Heart left ventricle (tissue), 13 donors: Measurements from ENCODE around the gene PIP4K2A.

ENCODE experiments used
- POLR2A ChIP-seq, 2 donors: fragments of 450-650 bp; IDR thresholded peaks; one replicate each; pipeline ENCODE4 v1.6.1; 2017; ENCODE audit warnings: antibody characterized with exemption in 2 of 2, mild to moderate bottlenecking in 2 of 2, moderate library complexity in 2 of 2
- TF ChIP-seq, protein P1 (sequence below), 12 donors: fragments of 200-600 bp; sonication (generic) in 4 of 12; IDR thresholded peaks; one replicate each; pipeline versions ENCODE4 v1.5.0 to v1.8.0; 2018 to 2022; ENCODE audit warnings: antibody characterized with exemption in 12 of 12, mild to moderate bottlenecking in 5 of 12
- donor health status: ischemic (EF 13 %, LVEDD 7.1; RV severe dilation, severe dysfunction).
- donor health status: DM: no; HTN: yes; CAD: no.
- donor health status: DM: no; HTN: no; CAD: no.
- donor health status: ischemic (EF 25% LVEDD 6.9; RV normal size, moderate dysfunction).
- donor health status: ischemic (EF 25% LVEDD 5.7; RV mildly dilated, moderate dysfunction).
- donor health status: ischemic (EF 35%, LVEDD 5.7; RV mildly dilated, moderate dysfunction).
- donor health status: nonischemic (EF 11% LVEDD 7.7; RV severe dilation, severe dysfunction).
- donor health status: DM: yes; HTN: yes; CAD: no.
- donor health status: PGD.
- donor health status: ischemic (EF 29% LVEDD 5.4; RV normal size, mild dysfunction).
- donor health status: nonischemic (EF 23%, LVEDD 6.1; RV moderate dilation, normal function).

DNA sequence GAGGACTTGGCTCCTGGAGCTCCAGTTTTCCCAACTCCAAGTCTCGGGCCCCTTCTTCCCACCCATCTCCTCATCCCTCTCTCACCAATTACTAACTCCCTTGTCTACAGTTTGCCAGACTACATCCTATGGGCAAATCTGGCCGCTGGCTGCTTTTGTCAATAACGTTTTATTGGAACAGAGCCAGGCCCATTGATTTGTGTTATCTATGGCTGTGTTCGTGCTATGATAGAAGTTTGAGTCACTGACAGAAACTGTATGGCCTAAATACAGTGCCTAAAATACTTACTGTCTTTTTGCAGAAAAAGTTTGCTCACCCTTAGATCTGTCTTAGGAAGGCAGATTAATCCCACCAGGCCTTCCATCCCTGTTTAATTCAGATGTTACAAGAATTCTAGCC lies 71.3 kb downstream of the PIP4K2A start:
- TF ChIP-seq, protein P1, sequence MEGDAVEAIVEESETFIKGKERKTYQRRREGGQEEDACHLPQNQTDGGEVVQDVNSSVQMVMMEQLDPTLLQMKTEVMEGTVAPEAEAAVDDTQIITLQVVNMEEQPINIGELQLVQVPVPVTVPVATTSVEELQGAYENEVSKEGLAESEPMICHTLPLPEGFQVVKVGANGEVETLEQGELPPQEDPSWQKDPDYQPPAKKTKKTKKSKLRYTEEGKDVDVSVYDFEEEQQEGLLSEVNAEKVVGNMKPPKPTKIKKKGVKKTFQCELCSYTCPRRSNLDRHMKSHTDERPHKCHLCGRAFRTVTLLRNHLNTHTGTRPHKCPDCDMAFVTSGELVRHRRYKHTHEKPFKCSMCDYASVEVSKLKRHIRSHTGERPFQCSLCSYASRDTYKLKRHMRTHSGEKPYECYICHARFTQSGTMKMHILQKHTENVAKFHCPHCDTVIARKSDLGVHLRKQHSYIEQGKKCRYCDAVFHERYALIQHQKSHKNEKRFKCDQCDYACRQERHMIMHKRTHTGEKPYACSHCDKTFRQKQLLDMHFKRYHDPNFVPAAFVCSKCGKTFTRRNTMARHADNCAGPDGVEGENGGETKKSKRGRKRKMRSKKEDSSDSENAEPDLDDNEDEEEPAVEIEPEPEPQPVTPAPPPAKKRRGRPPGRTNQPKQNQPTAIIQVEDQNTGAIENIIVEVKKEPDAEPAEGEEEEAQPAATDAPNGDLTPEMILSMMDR (IDR thresholded peaks at IDR 0.05): no peak
- TF ChIP-seq POLR2A (IDR thresholded peaks at IDR 0.05): no peak
